ENCODE results near the gene KCNAB3.
A peak's percentile ranks its signal among the peaks of the same experiment; 100 is the strongest.
"Not testable (repeated sequence)": the region's sequence is repeated elsewhere in the genome, so short reads cannot be mapped to it uniquely, and the experiment has no call there.

KCNAB3 gene

DNA sequence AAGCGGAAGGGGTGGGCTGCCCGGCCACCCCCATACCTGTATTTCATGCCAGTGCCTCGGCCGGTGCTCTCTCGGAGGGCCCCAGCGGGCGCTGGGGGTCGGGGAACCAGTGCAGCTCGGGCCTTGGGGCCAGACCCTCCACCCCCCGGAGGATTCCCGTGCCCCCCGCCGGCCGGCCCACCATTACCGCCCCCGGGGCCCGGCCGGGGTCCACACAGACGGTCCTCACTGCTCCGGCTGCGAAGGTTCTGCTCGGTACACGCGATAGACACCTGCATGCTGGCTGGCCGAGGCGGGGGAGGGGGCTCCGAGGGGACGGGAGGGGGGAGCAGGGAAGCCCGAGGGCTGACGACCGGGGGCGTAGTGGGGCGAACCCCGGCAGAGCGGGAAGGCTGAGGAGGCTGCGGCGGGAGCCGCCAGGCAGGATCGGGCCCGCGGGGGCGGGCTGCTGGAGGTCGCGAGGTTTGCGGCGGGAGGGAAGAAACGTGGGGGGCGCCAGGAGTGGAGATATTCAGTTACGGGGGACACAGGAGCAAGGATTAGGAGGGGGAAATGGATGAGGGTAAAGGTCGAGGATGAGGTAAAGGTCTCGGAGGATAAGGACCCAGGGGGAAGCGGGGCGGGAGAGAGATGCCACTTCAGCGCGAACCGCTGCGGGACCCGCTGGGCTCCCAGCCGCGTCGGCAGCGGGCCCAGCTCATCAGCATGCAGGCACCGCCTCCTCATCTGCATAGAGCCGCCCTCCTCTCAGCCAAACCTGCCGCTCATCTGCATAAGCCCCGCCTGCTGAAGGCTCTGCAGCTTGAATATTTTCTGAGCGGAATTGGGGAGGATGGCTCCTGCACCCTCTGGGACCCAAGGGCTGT lies at the start of gene KCNAB3:
TSS of gene KCNAB3 (minus strand) at position 699 of the 866 bp plus-strand sequence. CDS start at position 278, 421 bp downstream.
- no peak for DNase-seq (ENCODE audit: low read depth in 2 of 3, low spot score in 2 of 3)

- DNase-seq (ENCODE audit: low read depth in 2 of 3, low spot score in 2 of 3) = no peak
Measured at GRCh38 chr17:7977805-7978204, 48.1 kb upstream of the KCNAB3 start.

DNA sequence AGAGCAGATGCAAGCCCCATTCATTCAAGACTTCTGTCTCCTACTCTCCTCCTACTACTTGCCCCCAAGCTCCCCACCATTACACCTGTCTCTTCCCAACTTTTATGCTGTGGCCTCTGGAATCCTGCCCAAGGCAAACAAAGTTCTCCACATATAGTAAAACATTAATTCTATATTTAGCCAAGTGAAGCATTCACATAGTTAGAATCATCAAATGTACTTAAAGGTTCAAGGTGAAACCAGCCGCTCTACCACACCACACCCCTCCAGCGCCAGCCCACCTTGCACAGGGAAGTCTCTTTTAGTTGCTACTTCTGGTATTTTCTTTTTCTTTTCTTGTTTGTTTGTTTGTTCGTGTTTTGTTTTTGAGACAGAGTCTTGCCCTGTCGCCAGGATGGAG lies 47.4 kb upstream of the KCNAB3 start:
- no peak for DNase-seq (ENCODE audit: low read depth in 2 of 3, low spot score in 2 of 3)

DNA sequence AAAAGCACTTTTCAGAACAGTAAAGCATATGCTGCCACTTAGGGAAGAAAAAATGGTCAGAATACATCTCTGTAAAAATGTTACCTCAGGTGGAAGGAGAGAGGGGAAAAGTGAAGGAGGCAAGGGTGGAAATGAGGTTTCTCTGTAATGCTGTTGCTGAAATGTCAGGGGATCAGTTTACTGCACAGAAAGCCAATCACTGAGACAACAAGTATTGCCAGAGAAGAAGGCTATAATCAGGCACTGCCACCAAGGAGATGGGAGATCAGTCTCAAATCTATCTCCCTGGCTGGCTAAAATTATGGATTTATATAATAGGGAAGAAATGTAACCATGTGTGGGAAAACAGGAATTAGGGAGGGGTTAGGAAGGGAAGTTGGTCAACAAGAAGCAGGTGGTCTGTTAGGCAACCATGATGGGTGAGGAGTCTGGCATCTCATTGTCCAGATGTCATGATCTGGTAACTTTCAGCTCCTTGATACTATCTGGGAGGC lies 45.0 kb upstream of the KCNAB3 start:
- DNase-seq (ENCODE audit: low read depth in 2 of 3, low spot score in 2 of 3) = no peak

- no peak for DNase-seq (ENCODE audit: low read depth in 2 of 3, low spot score in 2 of 3)
Measured at GRCh38 chr17:7972131-7972785, 42.6 kb upstream of the KCNAB3 start.

GRCh38 chr17:7971651-7972050 lies 42.0 kb upstream of the KCNAB3 start:
- no peak for DNase-seq (ENCODE audit: low read depth in 2 of 3, low spot score in 2 of 3)

- DNase-seq (ENCODE audit: low read depth in 2 of 3, low spot score in 2 of 3) = no peak
Measured at GRCh38 chr17:7969433-7969832, 39.8 kb upstream of the KCNAB3 start.

GRCh38 chr17:7967751-7968150 lies 38.1 kb upstream of the KCNAB3 start:
- no peak for DNase-seq (ENCODE audit: low read depth in 2 of 3, low spot score in 2 of 3)

DNA sequence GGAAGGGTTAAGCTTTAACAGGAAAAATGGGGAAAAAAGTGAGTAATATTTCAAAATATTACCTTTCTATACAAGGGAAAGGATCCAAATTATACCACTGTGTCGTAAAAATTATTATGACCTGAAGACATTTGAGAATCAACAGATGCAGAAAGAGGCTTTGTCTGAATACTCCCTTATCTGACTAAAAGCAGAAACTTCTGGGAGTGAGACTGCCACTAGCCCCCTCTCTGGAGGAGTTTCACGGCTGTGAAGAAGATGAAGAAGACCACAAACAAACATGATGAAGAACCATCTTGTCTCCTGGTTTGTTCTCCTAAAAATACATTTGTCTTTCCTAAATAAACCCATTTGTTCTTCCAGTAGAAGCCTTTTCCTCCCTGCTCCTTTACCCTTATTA lies 31.8 kb upstream of the KCNAB3 start:
- DNase-seq (ENCODE audit: low read depth in 2 of 3, low spot score in 2 of 3) = no peak

- DNase-seq (ENCODE audit: low read depth in 2 of 3, low spot score in 2 of 3) = no peak
Measured at GRCh38 chr17:7959503-7960253, 30.0 kb upstream of the KCNAB3 start.

DNA sequence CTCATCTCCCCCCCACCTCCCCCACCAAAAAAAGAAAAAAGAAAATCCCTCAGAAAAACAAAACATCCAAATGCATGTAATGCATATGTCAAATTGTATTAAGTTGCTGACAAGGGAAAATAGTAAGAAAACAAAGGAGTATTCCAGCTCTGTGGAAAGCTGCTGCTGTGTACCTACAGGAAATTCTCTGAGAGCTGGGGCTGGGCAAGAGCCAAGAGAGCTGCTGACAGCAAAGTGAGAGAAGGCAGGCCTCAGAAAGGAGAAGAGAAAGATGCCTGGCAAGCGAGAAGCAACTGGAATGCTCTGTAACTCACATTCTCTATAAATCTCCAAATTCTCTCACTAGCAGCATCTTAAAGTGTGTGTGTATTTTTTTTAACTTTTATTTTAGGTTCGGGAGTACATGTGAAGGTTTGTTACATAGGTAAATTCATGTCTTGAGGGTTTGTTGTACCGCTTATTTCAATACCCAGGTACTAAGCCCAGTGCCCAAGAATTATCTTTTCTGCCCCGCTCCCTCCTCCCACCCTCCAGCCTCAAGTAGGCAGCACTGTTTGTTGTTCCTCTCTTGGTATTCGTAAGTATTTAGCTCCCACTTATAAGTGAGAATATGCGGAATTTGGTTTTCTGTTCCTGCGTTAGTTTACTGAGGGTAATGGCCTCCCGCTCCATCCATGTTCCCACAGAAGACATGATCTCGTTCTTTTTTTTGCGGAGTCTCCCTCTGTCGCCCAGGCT lies 26.7 kb upstream of the KCNAB3 start:
- no peak for DNase-seq (ENCODE audit: low read depth in 2 of 3, low spot score in 2 of 3)

- DNase-seq (ENCODE audit: low read depth in 2 of 3, low spot score in 2 of 3) = no peak
Measured at GRCh38 chr17:7955414-7956227, 26.0 kb upstream of the KCNAB3 start.

DNA sequence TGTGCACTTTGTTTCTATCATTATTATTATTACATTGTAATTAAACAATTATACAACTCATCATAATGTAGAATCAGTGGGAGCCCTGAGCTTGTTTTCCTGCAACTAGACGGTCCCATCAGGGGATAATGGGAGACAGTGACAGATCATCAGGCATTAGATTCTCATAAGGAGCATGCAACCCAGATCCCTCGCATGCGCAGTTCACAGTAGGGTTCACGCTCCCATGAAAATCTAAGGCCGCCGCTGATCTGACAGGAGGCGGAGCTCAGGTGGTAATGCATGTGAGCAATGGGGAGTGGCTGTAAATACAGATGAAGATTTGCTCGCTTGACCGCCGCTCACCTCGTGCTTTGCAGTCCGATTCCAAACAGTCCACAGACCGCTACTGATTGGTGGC lies 23.6 kb upstream of the KCNAB3 start:
- not testable (repeated sequence) for DNase-seq (ENCODE audit: low read depth in 2 of 3, low spot score in 2 of 3)

DNA sequence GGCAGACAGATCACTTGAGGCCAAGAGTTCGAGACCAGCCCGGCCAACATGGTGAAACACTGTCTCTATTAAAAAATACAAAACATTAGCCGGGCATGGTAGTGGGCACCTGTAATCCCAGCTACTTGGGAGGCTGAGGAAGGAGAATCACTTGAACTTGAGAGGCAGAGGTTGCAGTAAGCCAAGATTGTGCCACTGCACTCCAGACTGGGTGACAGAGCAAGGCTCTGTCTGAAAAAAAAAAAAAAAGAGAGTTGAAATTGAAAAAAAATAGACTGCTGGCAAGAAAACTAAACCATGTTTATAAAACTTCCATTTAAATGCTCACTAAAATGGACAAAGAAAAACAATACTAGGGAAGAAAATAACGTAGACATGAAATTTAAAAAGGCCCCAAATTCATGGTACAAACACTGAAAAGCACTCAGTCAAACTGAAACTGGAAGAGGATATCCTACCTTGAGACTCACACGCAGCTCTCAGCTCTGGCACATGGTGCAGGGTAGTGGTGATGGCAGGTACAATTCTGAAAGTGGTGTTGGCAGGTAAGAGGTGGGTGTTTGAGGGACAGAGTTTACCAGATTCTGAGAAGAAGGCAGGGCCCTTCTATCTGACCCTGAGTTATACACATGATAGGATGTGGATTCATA lies 21.6 kb upstream of the KCNAB3 start:
- DNase-seq (ENCODE audit: low read depth in 2 of 3, low spot score in 2 of 3) = peak in 1 of 3 experiments; percentile 13

DNA sequence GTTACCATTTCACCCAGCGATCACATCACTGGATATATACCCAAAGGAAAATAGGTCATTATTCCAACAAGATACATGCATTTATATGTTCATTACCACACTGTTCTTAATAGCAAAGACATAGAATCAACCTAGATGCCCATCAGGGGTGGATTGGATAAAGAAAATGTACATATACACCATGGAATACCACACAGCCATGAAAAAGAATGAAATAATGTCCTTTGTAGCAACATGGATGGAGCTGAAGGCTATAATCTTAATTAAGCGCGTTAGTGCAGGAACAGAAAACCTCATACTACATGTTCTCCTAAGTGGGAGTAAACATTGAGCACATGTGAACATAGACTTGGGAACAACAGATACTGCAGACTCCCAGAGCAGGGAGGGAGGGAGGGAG lies 20.9 kb upstream of the KCNAB3 start:
- DNase-seq (ENCODE audit: low read depth in 2 of 3, low spot score in 2 of 3) = no peak

GRCh38 chr17:7947651-7948050 lies 18.0 kb upstream of the KCNAB3 start:
- DNase-seq (ENCODE audit: low read depth in 2 of 3, low spot score in 2 of 3) = no peak

- no peak for DNase-seq (ENCODE audit: low read depth in 2 of 3, low spot score in 2 of 3)
Measured at GRCh38 chr17:7946441-7946840, 16.8 kb upstream of the KCNAB3 start.

- DNase-seq (ENCODE audit: low read depth in 2 of 3, low spot score in 2 of 3) = no peak
Measured at GRCh38 chr17:7945651-7946050, 16.0 kb upstream of the KCNAB3 start.

DNA sequence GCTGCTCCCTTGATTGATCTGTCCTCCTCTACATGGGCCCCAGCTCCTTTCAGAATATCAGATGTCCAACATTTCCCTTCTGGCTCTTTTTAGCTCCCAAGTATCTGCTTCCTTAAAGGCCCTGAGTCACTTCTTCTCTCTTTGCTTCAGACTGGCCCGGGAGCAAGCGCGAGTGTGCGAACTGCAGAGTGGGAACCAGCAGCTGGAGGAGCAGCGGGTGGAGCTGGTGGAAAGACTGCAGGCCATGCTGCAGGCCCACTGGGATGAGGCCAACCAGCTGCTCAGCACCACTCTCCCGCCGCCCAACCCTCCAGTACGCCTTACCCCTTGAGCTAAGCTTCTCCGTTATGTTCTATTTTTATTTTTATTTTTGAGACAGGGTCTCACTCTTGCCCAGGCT lies 14.7 kb upstream of the KCNAB3 start:
- DNase-seq (ENCODE audit: low read depth in 2 of 3, low spot score in 2 of 3) = no peak

GRCh38 chr17:7943291-7943690 lies 13.6 kb upstream of the KCNAB3 start:
- no peak for DNase-seq (ENCODE audit: low read depth in 2 of 3, low spot score in 2 of 3)

All from activated CD8-positive, alpha-beta memory T cell treated with anti-CD3 and anti-CD28 coated beads for 48 hours (primary cell).